SU-DHL-6 (cell line): ENCODE data around the gene CA12.

Experiments used
- H2AFZ ChIP-seq: fragments of 200-600 bp; sonication (generic); 2 replicates; pipeline ENCODE4 v1.6.1; 2014; ENCODE audit warnings: low read depth, mild to moderate bottlenecking, moderate library complexity, mixed read lengths, antibody characterized with exemption, low read length; ENCODE audit not compliant: severe bottlenecking
- H3F3A ChIP-seq: fragments of 200-600 bp; shearing (Covaris generic); 2 replicates; pipeline ENCODE4 v1.6.0; 2016; ENCODE audit warnings: antibody characterized with exemption, mild to moderate bottlenecking; ENCODE audit not compliant: insufficient read depth
- H3K27ac ChIP-seq: fragments of 200-600 bp; sonication (generic); 2 replicates; pipeline ENCODE4 v1.5.1; 2016; ENCODE audit warnings: low read depth, mild to moderate bottlenecking, low read length, moderate library complexity, mixed read lengths
- H3K27me3 ChIP-seq: fragments of 200-600 bp; sonication (generic), shearing (Covaris generic); 2 replicates; pipeline ENCODE4 v1.6.0; 2014; ENCODE audit warnings: mild to moderate bottlenecking, low read length
- H3K36me3 ChIP-seq: fragments of 200-600 bp; sonication (generic); 2 replicates; pipeline ENCODE4 v1.6.1; 2014; ENCODE audit warnings: mild to moderate bottlenecking, low read length, mixed read lengths
- H3K4me2 ChIP-seq: fragments of 300-600, 200-600 bp; shearing (Covaris generic), sonication (generic); 2 replicates; pipeline ENCODE4 v1.6.0; 2014; ENCODE audit warnings: low read length, low read depth, mild to moderate bottlenecking; ENCODE audit not compliant: poor library complexity, severe bottlenecking
- H3K4me3 ChIP-seq: fragments of 200-600 bp; sonication (generic); 2 replicates; pipeline ENCODE4 v1.5.1; 2014; ENCODE audit warnings: antibody characterized with exemption, low read length, mild to moderate bottlenecking, mixed read lengths; ENCODE audit not compliant: insufficient read depth, poor library complexity, severe bottlenecking
- H3K79me2 ChIP-seq: fragments of 200-600 bp; sonication (generic); 2 replicates; pipeline ENCODE4 v1.6.1; 2014; ENCODE audit warnings: mild to moderate bottlenecking, low read length, moderate library complexity; ENCODE audit not compliant: insufficient read depth
- H3K9ac ChIP-seq: fragments of 200-600 bp; sonication (generic); 2 replicates; pipeline ENCODE4 v1.7.0; 2014; ENCODE audit warnings: mild to moderate bottlenecking, low read length
- H3K9me2 ChIP-seq: fragments of 200-600 bp; sonication (generic); replicated peaks from 2 replicates; pipeline ENCODE4 v1.6.1; 2014; ENCODE audit warnings: low read length; ENCODE audit not compliant: insufficient read depth
- H3K9me3 ChIP-seq: fragments of 200-600 bp; sonication (generic); 2 replicates; pipeline ENCODE4 v1.6.1; 2014; ENCODE audit warnings: low read length, mixed read lengths; ENCODE audit not compliant: insufficient read depth
- H4K20me1 ChIP-seq: fragments of 200-600 bp; sonication (generic); 2 replicates; pipeline ENCODE4 v1.6.1; 2014; ENCODE audit warnings: low read depth, mild to moderate bottlenecking, antibody characterized with exemption, low read length, moderate library complexity, mixed read lengths
- CTCF ChIP-seq: fragments of 200-600 bp; sonication (generic); IDR thresholded peaks from one replicate; pipeline ENCODE4 v1.5.1; 2017; ENCODE audit warnings: antibody characterized with exemption, mild to moderate bottlenecking, low read length, moderate library complexity; ENCODE audit not compliant: insufficient read depth, poor library complexity, severe bottlenecking
- EZH2phosphoT487 ChIP-seq: fragments of 200-600 bp; sonication (generic), shearing (Covaris generic); conservative IDR thresholded peaks from 2 replicates; pipeline ENCODE4 v1.6.1; 2018; ENCODE audit warnings: mild to moderate bottlenecking, antibody characterized with exemption, low read length, moderate library complexity, mixed read lengths

The CA12 gene

DNA sequence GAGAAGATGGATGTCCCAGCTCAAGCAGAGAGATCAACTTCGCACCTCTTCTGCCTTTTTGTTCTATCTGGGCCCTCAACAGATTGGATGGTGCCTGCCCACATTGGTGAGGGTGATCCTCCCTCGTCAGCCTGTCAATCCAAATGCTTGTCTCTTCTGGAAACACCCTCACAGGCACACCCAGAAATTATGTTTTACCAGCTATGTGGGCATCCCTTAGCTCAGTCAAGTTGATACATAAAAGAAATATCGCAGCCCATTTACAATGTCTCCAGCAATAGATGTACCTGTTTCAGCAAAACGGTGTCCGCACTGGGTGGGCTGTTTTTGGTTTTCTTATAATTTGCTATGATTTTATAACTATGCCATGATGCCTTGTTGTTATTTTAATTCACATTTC is 27.5 kb upstream of the CA12 start:
- no peak overlapping the region for H3K9ac ChIP-seq

GRCh38 chr15:63408524-63408923 is 26.9 kb upstream of the CA12 start:
- no peaks in the 10 kb centered on the region for H3K36me3 ChIP-seq
- TF ChIP-seq EZH2phosphoT487 = no peak
- TF ChIP-seq CTCF = no peak

More for the DNA sequence above, 27.5 kb upstream of the CA12 start:
- H3K9me2 ChIP-seq = no peaks in the 10 kb centered on the region
- H3K4me3 ChIP-seq = no peak overlapping the region
- H2AFZ ChIP-seq = no peak overlapping the region
- no peak overlapping the region for H3K4me2 ChIP-seq
- H3F3A ChIP-seq = no peaks in the 10 kb centered on the region
- H3K9me3 ChIP-seq = no peaks in the 10 kb centered on the region
- H3K79me2 ChIP-seq = no peaks in the 10 kb centered on the region
- H3K27me3 ChIP-seq = no peaks in the 10 kb centered on the region
- TF ChIP-seq CTCF (no peak), EZH2phosphoT487 (no peak)
- no peaks in the 10 kb centered on the region for H3K36me3 ChIP-seq
- H4K20me1 ChIP-seq = no peaks in the 10 kb centered on the region
- no peak overlapping the region for H3K27ac ChIP-seq

GRCh38 chr15:63407612-63408011 is 26.0 kb upstream of the CA12 start:
- no peaks in the 10 kb centered on the region for H3F3A ChIP-seq
- no peak overlapping the region for H2AFZ ChIP-seq
- H3K9me3 ChIP-seq = no peaks in the 10 kb centered on the region
- no peak overlapping the region for H3K4me3 ChIP-seq
- no peaks in the 10 kb centered on the region for H3K9me2 ChIP-seq
- H3K4me2 ChIP-seq = no peak overlapping the region
- H3K79me2 ChIP-seq = no peaks in the 10 kb centered on the region
- H3K27me3 ChIP-seq = no peaks in the 10 kb centered on the region
- no peak overlapping the region for H3K27ac ChIP-seq
- H3K36me3 ChIP-seq = no peaks in the 10 kb centered on the region
- H4K20me1 ChIP-seq = no peaks in the 10 kb centered on the region
- TF ChIP-seq EZH2phosphoT487 = no peak
- TF ChIP-seq CTCF = no peak
- H3K9ac ChIP-seq = no peak overlapping the region

More at GRCh38 chr15:63408524-63408923, 26.9 kb upstream of the CA12 start:
- H3K9me2 ChIP-seq = no peaks in the 10 kb centered on the region
- H3K79me2 ChIP-seq = no peaks in the 10 kb centered on the region
- no peak overlapping the region for H3K4me3 ChIP-seq
- no peaks in the 10 kb centered on the region for H3K9me3 ChIP-seq
- H3K27ac ChIP-seq = no peak overlapping the region
- H3K4me2 ChIP-seq = no peak overlapping the region
- H4K20me1 ChIP-seq = no peaks in the 10 kb centered on the region
- H3K9ac ChIP-seq = no peak overlapping the region
- no peaks in the 10 kb centered on the region for H3K27me3 ChIP-seq
- H2AFZ ChIP-seq = no peak overlapping the region
- H3F3A ChIP-seq = no peaks in the 10 kb centered on the region
